PC-3 (cell line): ENCODE data around the gene MRPL51. TPM values are rescaled to one million over a fixed set of nuclear protein-coding genes. Genes with fewer than 3 reads are reported as not detected.
"Not testable (repeated sequence)": the region's sequence is repeated elsewhere in the genome, so short reads cannot be mapped to it uniquely, and the experiment has no call there.

Experiments
- ATAC-seq: fragments of 200-7000 bp; cut with Tn5 transposase; 2 replicates; pipeline ENCODE4 v1.9.1; 2020; ENCODE audit warnings: mild to moderate bottlenecking, moderate library complexity
- BruUV-seq: library from RNA; stranded (reverse); fragments of 400-500 nt; replicated peaks from 2 replicates; lab custom pipeline; 2021; lab: Mats Ljungman, UMichigan
- CTCF ChIA-PET: fragments of 300-600 bp; sonication (Branson Sonifier 250); formaldehyde crosslinking; loops from one replicate; lab custom pipeline; 2022; ENCODE audit warnings: antibody characterized with exemption; lab: Charles Lee
- POLR2A ChIA-PET: fragments of 300-600 bp; sonication (Branson Sonifier 250); formaldehyde crosslinking; loops from one replicate; lab custom pipeline; 2022; ENCODE audit warnings: antibody characterized with exemption; ENCODE audit not compliant: unreplicated experiment; lab: Charles Lee
- DNase-seq: peaks from one replicate; pipeline ENCODE4 v3.0.0-alpha.2; 2015
- H2AFZ ChIP-seq: fragments of 300-600 bp; sonication (generic); 2 replicates; pipeline ENCODE4 v1.6.0; 2016; ENCODE audit warnings: antibody characterized with exemption, low read length
- H3F3A ChIP-seq: fragments of 300-600 bp; sonication (generic); one replicate; pipeline ENCODE4 v1.6.0; 2017; ENCODE audit warnings: antibody characterized with exemption, low read length, control low read depth, mild to moderate bottlenecking; ENCODE audit not compliant: unreplicated experiment
- H3K27ac ChIP-seq: fragments of 300-600 bp; sonication (generic); 2 replicates; pipeline ENCODE4 v1.5.1; 2016; ENCODE audit warnings: mild to moderate bottlenecking, low read length
- H3K27me3 ChIP-seq: fragments of 300-600 bp; sonication (generic); 2 replicates; pipeline ENCODE4 v1.6.1; 2016; ENCODE audit warnings: low read length, mixed read lengths
- H3K36me3 ChIP-seq: fragments of 300-600 bp; sonication (generic); 2 replicates; pipeline ENCODE4 v1.6.1; 2016; ENCODE audit warnings: low read depth, mixed run types, low read length, mixed read lengths
- H3K4me1 ChIP-seq: fragments of 300-600 bp; sonication (generic); 2 replicates; pipeline ENCODE4 v1.5.1; 2016; ENCODE audit warnings: low read length; ENCODE audit not compliant: insufficient read depth
- H3K4me2 ChIP-seq: fragments of 300-600 bp; sonication (generic); 2 replicates; pipeline ENCODE4 v1.6.0; 2016; ENCODE audit warnings: low read length
- H3K4me3 ChIP-seq: fragments of 300-600 bp; sonication (generic); 2 replicates; pipeline ENCODE4 v1.5.1; 2016; ENCODE audit warnings: mild to moderate bottlenecking, low read length, mixed read lengths
- H3K79me2 ChIP-seq: fragments of 300-600 bp; sonication (generic); 2 replicates; pipeline ENCODE4 v1.6.1; 2017; ENCODE audit warnings: low read length, mixed read lengths
- H3K9ac ChIP-seq: fragments of 300-600 bp; sonication (generic); 2 replicates; pipeline ENCODE4 v1.6.0; 2016; ENCODE audit warnings: mild to moderate bottlenecking, low read length
- H3K9me2 ChIP-seq: fragments of 300-600 bp; sonication (generic); replicated peaks from 2 replicates; pipeline ENCODE4 v1.6.1; 2016; ENCODE audit warnings: mixed run types, low read length, mixed read lengths
- H3K9me3 ChIP-seq: fragments of 300-600 bp; sonication (generic); 2 replicates; pipeline ENCODE4 v1.6.1; 2016; ENCODE audit warnings: low read length, mixed read lengths
- H4K20me1 ChIP-seq: fragments of 300-600 bp; sonication (generic); 2 replicates; pipeline ENCODE4 v1.6.1; 2016; ENCODE audit warnings: low read length, mixed read lengths
- CTCF ChIP-seq: fragments of 300-600 bp; sonication (generic); conservative IDR thresholded peaks from 2 replicates; pipeline ENCODE4 v1.5.1; 2017; ENCODE audit warnings: antibody characterized with exemption, low read depth, mild to moderate bottlenecking, low read length
- EZH2 ChIP-seq: fragments of 300-600 bp; sonication (generic); IDR thresholded peaks from one replicate; pipeline ENCODE4 v1.6.1; 2017; ENCODE audit warnings: antibody characterized with exemption, mild to moderate bottlenecking, low read length; ENCODE audit not compliant: unreplicated experiment
- EZH2phosphoT487 ChIP-seq: fragments of 300-600 bp; sonication (generic); IDR thresholded peaks from 2 replicates; pipeline ENCODE4 v1.6.1; 2018; ENCODE audit warnings: mild to moderate bottlenecking, antibody characterized with exemption, low read length, borderline replicate concordance
- intact Hi-C: fragments of 100-400 bp; cut with micrococcal nuclease; formaldehyde crosslinking; loops from 2 replicates; pipeline ENCODE4 v1.9.0; 2023
- total RNA-seq: library from RNA; depleted of rRNA; stranded (reverse); fragments of >200 nt; gene quantifications from 2 replicates; pipeline ENCODE4 v1.2.3, GENCODE V29; 2014

MRPL51 gene
- total RNA-seq, 1 experiment from 2014 or later: 157 TPM

GRCh38 chr12:6467571-6468282 is 25.3 kb downstream of the MRPL51 start:
- H3K4me2 ChIP-seq, H4K20me1 ChIP-seq, H3K4me3 ChIP-seq, H3K27ac ChIP-seq, H3K27me3 ChIP-seq, intact Hi-C loops, ATAC-seq, DNase-seq, BruUV-seq, H3K9me2 ChIP-seq, CTCF ChIA-PET, POLR2A ChIA-PET, H3F3A ChIP-seq, H2AFZ ChIP-seq, H3K9me3 ChIP-seq, H3K9ac ChIP-seq, H3K36me3 ChIP-seq: not testable (repeated sequence)
- peaks cover 25% of the 10 kb centered on the region for H3K4me1 ChIP-seq
- peaks cover 11% of the 10 kb centered on the region for H3K79me2 ChIP-seq

DNA sequence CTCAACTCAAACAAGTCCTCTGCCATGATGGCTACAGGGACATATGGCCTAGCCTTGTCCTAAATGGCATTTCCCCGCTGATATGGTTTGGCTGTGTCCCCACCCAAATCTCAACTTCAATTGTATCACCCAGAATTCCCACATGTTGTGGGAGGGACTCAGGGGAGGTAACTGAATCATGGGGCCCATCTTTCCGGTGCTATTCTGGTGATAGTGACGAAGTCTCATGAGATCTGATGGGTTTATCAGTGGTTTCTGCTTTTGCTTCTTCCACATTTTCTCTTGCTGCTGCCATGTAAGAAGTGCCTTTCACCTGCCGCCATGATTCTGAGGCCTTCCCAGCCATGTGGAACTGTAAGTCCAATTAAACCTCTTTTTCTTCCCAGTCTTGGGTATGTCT is 26.3 kb downstream of the MRPL51 start:
- ATAC-seq, POLR2A ChIA-PET: not testable (repeated sequence)

DNA sequence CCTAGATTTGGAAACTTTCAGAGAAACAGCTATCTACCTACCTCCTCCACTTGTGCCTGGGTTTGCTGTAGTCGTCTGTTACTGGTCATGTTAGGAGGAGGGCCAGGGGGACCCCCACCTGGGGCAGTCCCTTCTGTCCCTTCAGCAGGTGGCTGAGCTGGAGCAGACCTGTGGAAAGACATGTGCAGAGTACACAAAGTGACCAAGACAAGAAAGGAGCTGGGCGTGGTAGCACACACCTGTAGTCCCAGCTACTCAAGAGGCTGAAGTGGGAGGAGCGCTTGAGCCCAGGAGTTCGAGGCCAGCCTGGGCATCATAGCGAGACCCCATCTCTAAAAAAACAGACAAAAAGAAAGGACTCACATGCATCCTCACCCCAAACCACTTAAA is 26.9 kb downstream of the MRPL51 start:
- ChIA-PET POLR2A (no interaction called here), CTCF (interaction anchor here (0.5 to 1.1 kb wide), 3 partner anchors 27 to 477 kb away, joined by 3 to 5 read pairs (median 3); partner anchors contain the start of gene MRPL51)
- Histone ChIP-seq H4K20me1 (no peaks in the 10 kb centered on the region), H3F3A (no peaks in the 10 kb centered on the region), H2AFZ (no peak overlapping the region), H3K9me2 (no peaks in the 10 kb centered on the region), H3K9ac (no peak overlapping the region), H3K27me3 (no peaks in the 10 kb centered on the region), H3K79me2 (peaks cover 11% of the 10 kb centered on the region), H3K9me3 (no peaks in the 10 kb centered on the region), H3K4me2 (no peak overlapping the region), H3K27ac (no peak overlapping the region), H3K4me3 (no peak overlapping the region), H3K4me1 (peaks cover 22% of the 10 kb centered on the region), H3K36me3 (peaks cover 4% of the 10 kb centered on the region; the same call in 1 of the 2 replicates)
- DNase-seq: no peak
- ATAC-seq: no peak
- intact Hi-C loops: no loop called here
- TF ChIP-seq EZH2phosphoT487 (no peak), CTCF (no peak), EZH2 (no peak)
- no TSS peak for BruUV-seq

More for the DNA sequence above, 26.3 kb downstream of the MRPL51 start:
- H2AFZ ChIP-seq, BruUV-seq, H3F3A ChIP-seq, H3K9ac ChIP-seq, H4K20me1 ChIP-seq, H3K27ac ChIP-seq, H3K36me3 ChIP-seq, H3K27me3 ChIP-seq, DNase-seq, H3K4me3 ChIP-seq, H3K4me2 ChIP-seq, intact Hi-C loops, H3K9me3 ChIP-seq, H3K9me2 ChIP-seq: not testable (repeated sequence)
- Histone ChIP-seq H3K4me1 (peaks cover 25% of the 10 kb centered on the region), H3K79me2 (peaks cover 11% of the 10 kb centered on the region)
- CTCF ChIA-PET: interaction anchor here (1.1 kb wide), 1 partner anchor 104 kb away, joined by 5 read pairs; no protein-coding TSS in a partner anchor
